HepG2 (cell line): ENCODE data around the gene PARN. TPM values are rescaled to one million over a fixed set of nuclear protein-coding genes. Genes with fewer than 3 reads are reported as not detected.

Experiments
- CCAR2 ChIP-seq: fragments of 200-400 bp; formaldehyde crosslinking; optimal IDR thresholded peaks from 2 replicates; pipeline ENCODE3; 2018; ENCODE audit warnings: low read depth, mild to moderate bottlenecking, low read length, moderate library complexity
- CENPT ChIP-seq: sonication (generic); formaldehyde crosslinking; IDR thresholded peaks from 2 replicates; pipeline ENCODE4 v1.8.0; 2022; ENCODE audit warnings: low read depth, mild to moderate bottlenecking, moderate library complexity, missing genetic modification reagents
- CHD4 ChIP-seq: fragments of 200-600 bp; sonication (generic); IDR thresholded peaks from 2 replicates; pipeline ENCODE4 v1.7.0; 2017; ENCODE audit warnings: mild to moderate bottlenecking, low read length, borderline replicate concordance
- GTF2F1 ChIP-seq: fragments of 150-350 bp; IDR thresholded peaks from 2 replicates; pipeline ENCODE4 v1.6.1; 2014; ENCODE audit warnings: low read length
- HNRNPUL1 ChIP-seq: fragments of 200-400 bp; formaldehyde crosslinking; IDR thresholded peaks from 2 replicates; pipeline ENCODE4 v1.6.1; 2017; ENCODE audit warnings: low read depth, mild to moderate bottlenecking, low read length, moderate library complexity
- KLF13 ChIP-seq: sonication (generic); formaldehyde crosslinking; IDR thresholded peaks from 2 replicates; pipeline ENCODE4 v1.4.0; 2020; ENCODE audit warnings: mild to moderate bottlenecking, missing genetic modification reagents
- NFE2L1 ChIP-seq: sonication (generic); formaldehyde crosslinking; IDR thresholded peaks from 2 replicates; pipeline ENCODE4 v1.4.0; 2020; ENCODE audit warnings: missing genetic modification reagents, mild to moderate bottlenecking, borderline replicate concordance
- SIN3A ChIP-seq: IDR thresholded peaks from 2 replicates; pipeline ENCODE4 v1.6.1; 2011; ENCODE audit warnings: low read depth, mild to moderate bottlenecking, control low read depth, low read length, borderline replicate concordance
- SKI ChIP-seq: fragments of 450-650 bp; IDR thresholded peaks from one replicate; pipeline ENCODE4 v1.6.1; 2018; ENCODE audit warnings: mild to moderate bottlenecking; ENCODE audit not compliant: partially characterized antibody
- SMARCC2 ChIP-seq: fragments of 450-650 bp; IDR thresholded peaks from 2 replicates; pipeline ENCODE4 v1.6.1; 2017; ENCODE audit warnings: antibody characterized with exemption, mild to moderate bottlenecking
- ZFP91 ChIP-seq: sonication (generic); formaldehyde crosslinking; IDR thresholded peaks from 2 replicates; pipeline ENCODE4 v1.9.0; 2022; ENCODE audit warnings: missing genetic modification reagents, mild to moderate bottlenecking, borderline replicate concordance
- ZNF318 ChIP-seq: sonication (generic); formaldehyde crosslinking; IDR thresholded peaks from 2 replicates; pipeline ENCODE4 v1.4.0; 2020; ENCODE audit warnings: mild to moderate bottlenecking, missing genetic modification reagents
- ZNF556 ChIP-seq: sonication (generic); formaldehyde crosslinking; IDR thresholded peaks from 2 replicates; pipeline ENCODE4 v1.4.0; 2020; ENCODE audit warnings: mild to moderate bottlenecking, missing genetic modification reagents, borderline replicate concordance
- ZNF558 ChIP-seq: sonication (generic); formaldehyde crosslinking; IDR thresholded peaks from 2 replicates; pipeline ENCODE4 v1.9.0; 2022; ENCODE audit warnings: mild to moderate bottlenecking, missing genetic modification reagents, borderline replicate concordance
- ZNF567 ChIP-seq: sonication (generic); formaldehyde crosslinking; IDR thresholded peaks from 2 replicates; pipeline ENCODE4 v1.8.1; 2023; ENCODE audit warnings: mild to moderate bottlenecking, missing genetic modification reagents, borderline replicate concordance
- ZSCAN25 ChIP-seq: sonication (generic); formaldehyde crosslinking; IDR thresholded peaks from 2 replicates; pipeline ENCODE4 v1.8.0; 2022; ENCODE audit warnings: mild to moderate bottlenecking, missing genetic modification reagents
- polyA plus RNA-seq, 8 experiments: library from polyadenylated mRNA; depleted of rRNA in 3 of 8; stranded (reverse) in 7 of 8; unstranded in 1 of 8; fragments of >200 nt; fragmentation: Illumina TruSeq in 4 of 8; extraction: Trizol in 4 of 8; gene quantifications; 2 replicates each; pipeline versions ENCODE4 v1.2.1 to v1.2.3, GENCODE V29; 2011 to 2016; ENCODE audit warnings: low read depth in 4 of 8, missing spikeins in 1 of 8, mixed read lengths in 1 of 8; ENCODE audit not compliant: insufficient read depth in 1 of 8
- total RNA-seq, 5 experiments: library from RNA; depleted of rRNA; stranded (reverse); fragments of >200 nt; fragmentation: Illumina TruSeq; extraction: Trizol; gene quantifications; 2 replicates each; pipeline ENCODE4 v1.2.3, GENCODE V29; 2016; ENCODE audit warnings: low read depth in 1 of 5
- TF ChIP-seq, protein P1 (sequence below): sonication (generic); formaldehyde crosslinking; IDR thresholded peaks from 2 replicates; pipeline ENCODE4 v1.4.0; 2020; ENCODE audit warnings: missing genetic modification reagents

The PARN gene
- total and polyA plus RNA-seq, 2 of the 13 experiments (the other 11 are each of a cell fraction or from before 2014, with no cell fraction given): 13.3 to 47.6 TPM

DNA sequence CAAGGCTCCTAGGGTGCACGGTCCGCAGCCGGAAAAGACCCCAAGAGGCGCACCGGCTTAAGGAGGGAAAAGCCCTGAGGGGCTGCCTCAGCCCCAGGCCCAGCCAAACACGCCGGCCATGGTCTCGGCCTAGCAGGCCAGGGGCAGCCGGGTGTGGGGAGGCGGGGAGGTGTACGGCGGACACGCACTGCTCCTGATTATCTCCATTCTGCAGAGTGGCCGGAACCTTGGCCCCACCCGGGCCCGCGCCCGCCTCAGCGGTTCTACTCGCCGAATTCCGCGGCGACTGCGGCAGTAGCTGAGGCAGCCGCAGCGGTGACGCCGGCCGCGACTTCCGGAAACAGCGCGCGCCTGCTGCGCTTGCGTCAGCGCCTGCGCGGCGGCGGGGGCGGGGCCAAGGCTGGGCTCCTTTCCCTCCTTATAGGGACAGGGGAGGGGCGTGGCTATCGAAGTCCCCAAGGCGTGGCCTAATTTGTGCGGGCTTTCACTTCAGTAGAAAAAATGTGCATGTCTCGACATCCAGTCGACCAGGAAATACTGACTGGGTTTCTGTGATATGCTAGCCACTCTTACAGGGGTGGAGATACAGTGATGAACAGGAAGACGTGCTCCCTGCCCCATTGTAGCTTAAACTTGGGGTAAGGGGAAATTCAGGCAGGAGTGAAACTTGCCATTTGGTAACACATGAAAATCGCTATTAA, at the start of gene PARN (continued):
- TF ChIP-seq ZFP91 (CRISPR knock-in tag): peak; percentile 95; the same call in 1 of the 2 replicates
- TF ChIP-seq, protein P1, sequence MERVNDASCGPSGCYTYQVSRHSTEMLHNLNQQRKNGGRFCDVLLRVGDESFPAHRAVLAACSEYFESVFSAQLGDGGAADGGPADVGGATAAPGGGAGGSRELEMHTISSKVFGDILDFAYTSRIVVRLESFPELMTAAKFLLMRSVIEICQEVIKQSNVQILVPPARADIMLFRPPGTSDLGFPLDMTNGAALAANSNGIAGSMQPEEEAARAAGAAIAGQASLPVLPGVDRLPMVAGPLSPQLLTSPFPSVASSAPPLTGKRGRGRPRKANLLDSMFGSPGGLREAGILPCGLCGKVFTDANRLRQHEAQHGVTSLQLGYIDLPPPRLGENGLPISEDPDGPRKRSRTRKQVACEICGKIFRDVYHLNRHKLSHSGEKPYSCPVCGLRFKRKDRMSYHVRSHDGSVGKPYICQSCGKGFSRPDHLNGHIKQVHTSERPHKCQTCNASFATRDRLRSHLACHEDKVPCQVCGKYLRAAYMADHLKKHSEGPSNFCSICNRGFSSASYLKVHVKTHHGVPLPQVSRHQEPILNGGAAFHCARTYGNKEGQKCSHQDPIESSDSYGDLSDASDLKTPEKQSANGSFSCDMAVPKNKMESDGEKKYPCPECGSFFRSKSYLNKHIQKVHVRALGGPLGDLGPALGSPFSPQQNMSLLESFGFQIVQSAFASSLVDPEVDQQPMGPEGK (CRISPR knock-in tag): peak; percentile 62
- peak; percentile 70 for TF ChIP-seq CCAR2
- TF ChIP-seq ZNF556: peak; percentile 91; the same call in 1 of the 2 replicates
- TF ChIP-seq ZSCAN25: peak; percentile 58
- TF ChIP-seq CHD4: peak; percentile 35; the same call in 1 of the 2 replicates
- peak; percentile 97 for TF ChIP-seq SIN3A
- TF ChIP-seq HNRNPUL1: peak; percentile 61; the same call in 1 of the 2 replicates
- TF ChIP-seq CENPT: peak; percentile 87; the same call in 1 of the 2 replicates
- 0 out of 2 replicates have a peak, but pooled peaks have one; percentile 77 for TF ChIP-seq ZNF567 (CRISPR knock-in tag)
- TF ChIP-seq SMARCC2: no peak
- TF ChIP-seq ZNF558 (CRISPR knock-in tag): peak; percentile 95; the same call in 1 of the 2 replicates
- peak; percentile 64 for TF ChIP-seq SKI
- TF ChIP-seq KLF13: peak; percentile 90
- no peak for TF ChIP-seq GTF2F1
- 0 out of 2 replicates have a peak, but pooled peaks have one; percentile 35 for TF ChIP-seq NFE2L1 (CRISPR knock-in tag)
- 0 out of 2 replicates have a peak, but pooled peaks have one; percentile 70 for TF ChIP-seq ZNF318
